Muscle of back (tissue), 13 donors: ENCODE measurements around the gene SLC18B1. TPM values are rescaled to one million over a fixed set of nuclear protein-coding genes. Genes with fewer than 3 reads are reported as not detected.

Experiments
- DNase-seq, 3 donors: peaks; one replicate each; pipeline versions ENCODE4 v3.0.0 to v3.0.0-alpha.2; 2013
- long read RNA-seq, 9 donors: transcript quantifications; one replicate each; lab custom pipeline, GENCODE V29; 2026
- polyA plus RNA-seq, 10 donors: library from polyadenylated mRNA; unstranded; fragments of 120-200 nt; gene quantifications; one replicate each; pipeline ENCODE4 v1.2.1, GENCODE V29; 2013; ENCODE audit not compliant: insufficient read length in 10 of 10

Gene SLC18B1
- polyA plus RNA-seq: 10 to 100 TPM in 4 of 10 donors, 1 to 10 TPM in 6; 8.1 to 12.1 (median 9.7) TPM
- long read RNA-seq, donor 1, partial matches to known transcripts: 5,744 of 5,964 reads
- long read RNA-seq, donor 1, other reads (novel, unspliced or antisense): 220 of 5,964 reads
- long read RNA-seq, donor 2, partial matches to known transcripts: 0 of 4 reads
- long read RNA-seq, donor 2, other reads (novel, unspliced or antisense): 0 of 4 reads
- long read RNA-seq, donor 3: 0 reads
- long read RNA-seq, donor 4, partial matches to known transcripts: 5,001 of 5,179 reads
- long read RNA-seq, donor 4, other reads (novel, unspliced or antisense): 176 of 5,179 reads
- long read RNA-seq, donor 5, partial matches to known transcripts: 0 of 3 reads
- long read RNA-seq, donor 5, other reads (novel, unspliced or antisense): 0 of 3 reads
- long read RNA-seq, donor 6, partial matches to known transcripts: 6,471 of 6,715 reads
- long read RNA-seq, donor 6, other reads (novel, unspliced or antisense): 243 of 6,715 reads
- long read RNA-seq, donor 7, partial matches to known transcripts: 949 of 4,422 reads
- long read RNA-seq, donor 7, other reads (novel, unspliced or antisense): 3,472 of 4,422 reads
- long read RNA-seq, donor 8, partial matches to known transcripts: 820 of 4,018 reads
- long read RNA-seq, donor 8, other reads (novel, unspliced or antisense): 3,198 of 4,018 reads
- long read RNA-seq, donor 9: 0 reads

GRCh38 chr6:132797951-132798868 is at the start of gene SLC18B1:
SLC18B1 (minus strand) TSS chr6:132798637; CDS start chr6:132798456, 181 bp downstream.
- peak; percentile 25 to 89 (median 58) for DNase-seq

- DNase-seq: no peak
Observed at GRCh38 chr6:132843316-132844035, 45.0 kb upstream of the SLC18B1 start.

GRCh38 chr6:132841966-132842365 is 43.5 kb upstream of the SLC18B1 start:
- DNase-seq: no peak

GRCh38 chr6:132832891-132833290 is 34.5 kb upstream of the SLC18B1 start:
- no peak for DNase-seq

GRCh38 chr6:132830334-132830751 is 31.9 kb upstream of the SLC18B1 start:
- DNase-seq: peak; percentile 53 to 70 (median 55)

GRCh38 chr6:132820629-132821381 is 22.4 kb upstream of the SLC18B1 start:
- DNase-seq: no peak

- DNase-seq: no peak
Observed at GRCh38 chr6:132819405-132820161, 21.1 kb upstream of the SLC18B1 start.

- DNase-seq: no peak
Observed at GRCh38 chr6:132818404-132819359, 20.2 kb upstream of the SLC18B1 start.

GRCh38 chr6:132817554-132818403 is 19.3 kb upstream of the SLC18B1 start:
- DNase-seq: no peak

GRCh38 chr6:132816660-132817059 is 18.2 kb upstream of the SLC18B1 start:
- DNase-seq: no peak

- DNase-seq: no peak
Observed at GRCh38 chr6:132814716-132815570, 16.5 kb upstream of the SLC18B1 start.

- DNase-seq: peak; percentile 62 to 89 (median 62)
Observed at GRCh38 chr6:132813173-132813856, 14.9 kb upstream of the SLC18B1 start.

- no peak for DNase-seq
Observed at GRCh38 chr6:132812756-132813172, 14.3 kb upstream of the SLC18B1 start.

GRCh38 chr6:132812255-132812732 is 13.9 kb upstream of the SLC18B1 start:
- peak; percentile 38 to 68 (median 56) for DNase-seq

- no peak for DNase-seq
Observed at GRCh38 chr6:132811276-132811675, 12.8 kb upstream of the SLC18B1 start.

GRCh38 chr6:132805548-132805947 is 7.1 kb upstream of the SLC18B1 start:
- no peak for DNase-seq
